IMR-90 (cell line): ENCODE data around the gene TRIM22. TPM values are rescaled to one million over a fixed set of nuclear protein-coding genes. Genes with fewer than 3 reads are reported as not detected.
A peak's percentile ranks its signal among the peaks of the same experiment; 100 is the strongest.

Source experiments
- ATAC-seq: fragments of 200-7000 bp; cut with Tn5 transposase; 2 replicates; pipeline ENCODE4 v1.9.1; 2020; ENCODE audit warnings: low read depth, mild to moderate bottlenecking, moderate library complexity
- BruUV-seq: library from RNA; stranded (reverse); fragments of 400-500 nt; replicated peaks from 2 replicates; lab custom pipeline; 2021; lab: Mats Ljungman, UMichigan
- CTCF ChIA-PET: fragments of 300-600 bp; formaldehyde crosslinking; extraction: SDS; loops from one replicate; lab custom pipeline; 2021; ENCODE audit warnings: antibody characterized with exemption; lab: Yijun Ruan, JAX
- POLR2A ChIA-PET: fragments of 300-600 bp; sonication (Branson Sonifier 250); formaldehyde crosslinking; loops from one replicate; lab custom pipeline; 2022; ENCODE audit warnings: antibody characterized with exemption; ENCODE audit not compliant: unreplicated experiment; lab: Charles Lee
- DNase-seq: peaks from one replicate; pipeline ENCODE4 v3.0.0; 2013
- H2AFZ ChIP-seq: replicated peaks from 2 replicates; pipeline ENCODE3; 2013; ENCODE audit warnings: low read length, mild to moderate bottlenecking; ENCODE audit not compliant: poor library complexity
- H2AK5ac ChIP-seq: 2 replicates; pipeline ENCODE4 v1.6.1; 2013; ENCODE audit warnings: low read depth, low read length, inconsistent platforms
- H2AK9ac ChIP-seq: replicated peaks from 2 replicates; pipeline ENCODE3; 2013; ENCODE audit warnings: mild to moderate bottlenecking, low read depth, low read length, moderate library complexity; ENCODE audit not compliant: poor library complexity
- H2BK120ac ChIP-seq: 2 replicates; pipeline ENCODE4 v1.6.1; 2013; ENCODE audit warnings: low read depth, low read length, inconsistent platforms
- H2BK15ac ChIP-seq: 3 replicates; pipeline ENCODE4 v1.6.1; 2013; ENCODE audit warnings: low read depth, low read length, inconsistent platforms
- H2BK20ac ChIP-seq: 2 replicates; pipeline ENCODE4 v1.6.1; 2013; ENCODE audit warnings: low read depth, mild to moderate bottlenecking, inconsistent platforms, low read length, moderate library complexity
- H2BK5ac ChIP-seq: 2 replicates; pipeline ENCODE4 v1.6.1; 2013; ENCODE audit warnings: mild to moderate bottlenecking, low read depth, low read length, inconsistent platforms; ENCODE audit not compliant: poor library complexity, severe bottlenecking
- H3K14ac ChIP-seq: replicated peaks from 2 replicates; pipeline ENCODE4 v1.6.1; 2013; ENCODE audit warnings: low read depth, low read length, inconsistent platforms
- H3K18ac ChIP-seq: 2 replicates; pipeline ENCODE4 v1.6.1; 2013; ENCODE audit warnings: low read depth, low read length, control low read depth
- H3K23ac ChIP-seq: 2 replicates; pipeline ENCODE4 v1.6.1; 2013; ENCODE audit warnings: low read depth, low read length, inconsistent platforms
- H3K27ac ChIP-seq: 2 replicates; pipeline ENCODE4 v1.5.1; 2013; ENCODE audit warnings: mild to moderate bottlenecking, control low read depth, low read length; ENCODE audit not compliant: insufficient read depth
- H3K27me3 ChIP-seq: 2 replicates; pipeline ENCODE4 v1.6.1; 2013; ENCODE audit warnings: low read length; ENCODE audit not compliant: control insufficient read depth, insufficient read depth
- H3K36me3 ChIP-seq: 2 replicates; pipeline ENCODE4 v1.6.1; 2013; ENCODE audit warnings: low read length, mixed read lengths; ENCODE audit not compliant: control insufficient read depth, insufficient read depth
- H3K4ac ChIP-seq: 2 replicates; pipeline ENCODE4 v1.6.1; 2013; ENCODE audit warnings: low read depth, low read length, inconsistent platforms
- H3K4me1 ChIP-seq: 2 replicates; pipeline ENCODE4 v1.6.1; 2013; ENCODE audit warnings: low read length, mixed read lengths; ENCODE audit not compliant: control insufficient read depth, insufficient read depth
- H3K4me2 ChIP-seq: 2 replicates; pipeline ENCODE4 v1.6.1; 2013; ENCODE audit warnings: low read depth, mild to moderate bottlenecking, control low read depth, low read length, moderate library complexity
- H3K4me3 ChIP-seq: 2 replicates; pipeline ENCODE4 v1.5.1; 2013; ENCODE audit warnings: low read depth, mild to moderate bottlenecking, control low read depth, low read length, moderate library complexity; ENCODE audit not compliant: insufficient read depth
- H3K56ac ChIP-seq: 2 replicates; pipeline ENCODE4 v1.6.1; 2013; ENCODE audit warnings: low read length, inconsistent platforms; ENCODE audit not compliant: insufficient read depth; ENCODE audit errors: extremely low read depth
- H3K79me1 ChIP-seq, 2 experiments: 2 replicates each; pipeline ENCODE4 v1.6.1; 2013; ENCODE audit warnings: low read length in 2 of 2, inconsistent platforms in 1 of 2, low read depth in 1 of 2
- H3K9ac ChIP-seq: 2 replicates; pipeline ENCODE4 v1.6.1; 2013; ENCODE audit warnings: low read depth, low read length, control low read depth
- H3K9me1 ChIP-seq: 2 replicates; pipeline ENCODE4 v1.6.1; 2013; ENCODE audit warnings: low read length, inconsistent platforms; ENCODE audit not compliant: insufficient read depth
- H3K9me3 ChIP-seq: 2 replicates; pipeline ENCODE4 v1.6.1; 2013; ENCODE audit warnings: low read length; ENCODE audit not compliant: control insufficient read depth, insufficient read depth
- H4K20me1 ChIP-seq: 2 replicates; pipeline ENCODE4 v1.6.1; 2013; ENCODE audit warnings: low read length, inconsistent platforms; ENCODE audit not compliant: insufficient read depth
- H4K5ac ChIP-seq: 2 replicates; pipeline ENCODE4 v1.6.1; 2013; ENCODE audit warnings: mild to moderate bottlenecking, low read depth, low read length, control low read depth
- H4K8ac ChIP-seq, 2 experiments: 2 replicates each; pipeline ENCODE4 v1.6.1; 2013; ENCODE audit warnings: low read depth in 2 of 2, low read length in 2 of 2, control low read depth in 1 of 2, inconsistent platforms in 1 of 2
- H4K91ac ChIP-seq: 2 replicates; pipeline ENCODE4 v1.6.1; 2013; ENCODE audit warnings: low read depth, low read length, inconsistent platforms; ENCODE audit not compliant: insufficient read depth
- BHLHE40 ChIP-seq: fragments of 150-350 bp; IDR thresholded peaks from 2 replicates; pipeline ENCODE4 v1.6.1; 2016; ENCODE audit warnings: mild to moderate bottlenecking, low read depth, low read length
- CEBPB ChIP-seq: IDR thresholded peaks from 2 replicates; pipeline ENCODE4 v1.6.1; 2012; ENCODE audit warnings: low read depth, low read length, improper control_type of control experiment
- ELK1 ChIP-seq: fragments of 150-350 bp; IDR thresholded peaks from 2 replicates; pipeline ENCODE4 v1.6.1; 2016; ENCODE audit warnings: low read depth, mild to moderate bottlenecking, low read length, moderate library complexity, borderline replicate concordance
- FOS ChIP-seq: fragments of 150-350 bp; IDR thresholded peaks from 2 replicates; pipeline ENCODE4 v1.6.1; 2016; ENCODE audit warnings: low read depth, low read length
- MAFK ChIP-seq: IDR thresholded peaks from 2 replicates; pipeline ENCODE4 v1.6.1; 2012; ENCODE audit warnings: low read depth, low read length, improper control_type of control experiment
- MAZ ChIP-seq: IDR thresholded peaks from 2 replicates; pipeline ENCODE4 v1.6.1; 2012; ENCODE audit warnings: low read depth, mild to moderate bottlenecking, low read length, improper control_type of control experiment, moderate library complexity, borderline replicate concordance
- MXI1 ChIP-seq: IDR thresholded peaks from 2 replicates; pipeline ENCODE4 v1.6.1; 2012; ENCODE audit warnings: low read depth, mild to moderate bottlenecking, low read length, moderate library complexity, borderline replicate concordance
- RAD21 ChIP-seq: IDR thresholded peaks from 2 replicates; pipeline ENCODE4 v1.6.1; 2012; ENCODE audit warnings: low read length, improper control_type of control experiment
- RFX5 ChIP-seq: IDR thresholded peaks from 2 replicates; pipeline ENCODE4 v1.8.0; 2012; ENCODE audit warnings: low read depth, mild to moderate bottlenecking, low read length, moderate library complexity
- SMC3 ChIP-seq: fragments of 150-350 bp; IDR thresholded peaks from 2 replicates; pipeline ENCODE4 v1.6.1; 2016; ENCODE audit warnings: low read depth, mild to moderate bottlenecking, antibody characterized with exemption, low read length, moderate library complexity
- USF2 ChIP-seq: fragments of 150-350 bp; IDR thresholded peaks from 2 replicates; pipeline ENCODE4 v1.6.1; 2017; ENCODE audit warnings: mild to moderate bottlenecking, antibody characterized with exemption, low read length, low read depth
- WGBS, 2 experiments: methylation state at CpG; one replicate each; pipeline versions ENCODE4 v1.1.5 to v1.1.7; 2013; ENCODE audit warnings: missing lambda C conversion rate in 2 of 2; ENCODE audit not compliant: insufficient read length in 1 of 2; ENCODE audit errors: extremely low coverage in 2 of 2; 5-methylcytosine and 5-hydroxymethylcytosine counted together
- dilution Hi-C: fragments of 300-500 bp; cut with HindIII; formaldehyde crosslinking; loops from one replicate; pipeline ENCODE4 v1.14.3; 2018; ENCODE audit warnings: low sequenced_read_pairs; ENCODE audit not compliant: unreplicated experiment
- in situ Hi-C: fragments of 300-500 bp; cut with MboI; formaldehyde crosslinking; loops from 3 replicates; pipeline ENCODE4 v1.14.3; 2019; ENCODE audit warnings: low sequenced_read_pairs, inconsistent platforms, mixed read lengths
- intact Hi-C: fragments of 100-400 bp; cut with micrococcal nuclease; formaldehyde crosslinking; loops from 2 replicates; pipeline ENCODE4 v1.10.0; 2022
- polyA plus RNA-seq, 3 experiments: library from polyadenylated mRNA; depleted of rRNA; stranded (reverse); fragments of >200 nt; gene quantifications; 2 replicates each; pipeline ENCODE4 v1.2.3, GENCODE V29; 2012; ENCODE audit warnings: low replicate concordance in 1 of 3
- total RNA-seq: library from RNA; depleted of rRNA; stranded (reverse); fragments of >200 nt; gene quantifications from 2 replicates; pipeline ENCODE4 v1.2.3, GENCODE V29; 2012
- TF ChIP-seq, protein P1 (sequence below): conservative IDR thresholded peaks from 2 replicates; pipeline ENCODE4 v1.5.1; 2012; ENCODE audit warnings: mild to moderate bottlenecking, low read depth, low read length, improper control_type of control experiment

Gene TRIM22
- total and polyA plus RNA-seq, 2 of the 4 experiments (the other 2 are of a cell fraction), result 43.6 to 46.8 TPM

GRCh38 chr11:5712507-5712906 lies 22.9 kb downstream of the TRIM22 start:
- Histone ChIP-seq H2BK120ac (no peak overlapping the region), H3K9me3 (no peaks in the 10 kb centered on the region), H2BK15ac (no peak overlapping the region), H3K4ac (no peak overlapping the region), H3K14ac (no peak overlapping the region), H2BK5ac (no peak overlapping the region), H2BK20ac (no peak overlapping the region), H3K79me1 (no peaks in the 10 kb centered on the region), H3K9me1 (no peaks in the 10 kb centered on the region), H3K9ac (no peak overlapping the region), H3K4me3 (no peak overlapping the region), H3K27ac (no peak overlapping the region), H4K8ac (no peak overlapping the region), H2AK5ac (no peak overlapping the region), H3K4me2 (no peak overlapping the region), H3K56ac (no peak overlapping the region), H4K5ac (no peak overlapping the region), H4K20me1 (no peaks in the 10 kb centered on the region), H3K23ac (no peak overlapping the region), H3K4me1 (no peaks in the 10 kb centered on the region), H3K27me3 (no peaks in the 10 kb centered on the region), H4K91ac (no peak overlapping the region), H3K36me3 (peaks cover 8% of the 10 kb centered on the region), H2AFZ (no peak overlapping the region), H3K18ac (no peak overlapping the region), H2AK9ac (no peak overlapping the region)
- in situ Hi-C loops (no loop called here), intact Hi-C loops (loop anchor here (5.0 kb wide), 1 partner anchor 235 kb away; no protein-coding TSS in a partner anchor), dilution Hi-C loops (no loop called here)
- TF ChIP-seq BHLHE40 (no peak), USF2 (no peak), FOS (no peak), MAFK (no peak), RAD21 (peak; percentile 38), RFX5 (no peak), ELK1 (no peak), MAZ (no peak), CEBPB (no peak), SMC3 (peak; percentile 39), MXI1 (no peak)
- TF ChIP-seq, protein P1, sequence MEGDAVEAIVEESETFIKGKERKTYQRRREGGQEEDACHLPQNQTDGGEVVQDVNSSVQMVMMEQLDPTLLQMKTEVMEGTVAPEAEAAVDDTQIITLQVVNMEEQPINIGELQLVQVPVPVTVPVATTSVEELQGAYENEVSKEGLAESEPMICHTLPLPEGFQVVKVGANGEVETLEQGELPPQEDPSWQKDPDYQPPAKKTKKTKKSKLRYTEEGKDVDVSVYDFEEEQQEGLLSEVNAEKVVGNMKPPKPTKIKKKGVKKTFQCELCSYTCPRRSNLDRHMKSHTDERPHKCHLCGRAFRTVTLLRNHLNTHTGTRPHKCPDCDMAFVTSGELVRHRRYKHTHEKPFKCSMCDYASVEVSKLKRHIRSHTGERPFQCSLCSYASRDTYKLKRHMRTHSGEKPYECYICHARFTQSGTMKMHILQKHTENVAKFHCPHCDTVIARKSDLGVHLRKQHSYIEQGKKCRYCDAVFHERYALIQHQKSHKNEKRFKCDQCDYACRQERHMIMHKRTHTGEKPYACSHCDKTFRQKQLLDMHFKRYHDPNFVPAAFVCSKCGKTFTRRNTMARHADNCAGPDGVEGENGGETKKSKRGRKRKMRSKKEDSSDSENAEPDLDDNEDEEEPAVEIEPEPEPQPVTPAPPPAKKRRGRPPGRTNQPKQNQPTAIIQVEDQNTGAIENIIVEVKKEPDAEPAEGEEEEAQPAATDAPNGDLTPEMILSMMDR, result peak; percentile 40
- no CpG with 5 or more reads among the region's 1 CpG for WGBS, 2 experiments
- ATAC-seq (no peak), DNase-seq (peak; percentile 5)
- BruUV-seq, result no TSS peak
- ChIA-PET POLR2A (no interaction called here), CTCF (no interaction called here)
